HG02840 (cell line): Measurements from ENCODE around the gene GPR108.
A peak's percentile ranks its signal among the peaks of the same experiment; 100 is the strongest.
"Not testable (repeated sequence)": the region's sequence is repeated elsewhere in the genome, so short reads cannot be mapped to it uniquely, and the experiment has no call there.

Source experiments
- ATAC-seq: cut with Tn5 transposase; IDR thresholded peaks from one replicate; pipeline ENCODE4 v1.9.1; 2021; ENCODE audit warnings: mild to moderate bottlenecking, moderate library complexity, moderate number of reproducible peaks; ENCODE audit not compliant: unreplicated experiment, low FRiP score

The GPR108 gene

DNA sequence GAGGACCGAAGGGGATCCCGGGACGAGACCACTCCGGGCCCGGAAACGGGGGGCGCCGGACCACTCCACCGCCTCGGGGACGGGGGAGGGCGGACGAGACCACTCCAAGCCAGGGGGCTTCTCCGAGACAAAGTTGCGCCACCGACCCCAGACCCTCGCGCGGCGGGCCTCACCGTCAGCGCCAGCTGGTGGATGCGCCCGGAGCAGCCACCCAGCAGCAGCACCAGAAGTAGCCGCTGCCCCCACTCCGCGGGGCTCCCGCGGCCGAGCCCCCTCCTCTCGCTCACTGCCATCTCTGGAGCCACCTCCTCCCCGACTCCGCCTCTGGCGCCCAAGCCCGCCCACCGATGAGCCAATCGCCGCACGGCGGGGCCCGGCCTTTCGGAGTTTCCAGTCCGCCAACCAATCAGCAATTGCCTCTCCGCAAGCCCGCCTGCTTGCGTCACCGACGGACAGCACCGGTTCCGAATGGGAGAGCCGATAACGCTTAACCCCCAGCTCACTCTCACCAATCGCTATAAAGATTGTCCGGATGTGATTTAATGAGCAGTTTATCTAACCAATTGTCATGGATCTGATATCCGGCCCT is at the start of gene GPR108:
GPR108 (minus strand) TSS at position 297 of the 589 bp plus-strand sequence; CDS start at position 293, 4 bp downstream.
- ATAC-seq = peak; percentile 63

DNA sequence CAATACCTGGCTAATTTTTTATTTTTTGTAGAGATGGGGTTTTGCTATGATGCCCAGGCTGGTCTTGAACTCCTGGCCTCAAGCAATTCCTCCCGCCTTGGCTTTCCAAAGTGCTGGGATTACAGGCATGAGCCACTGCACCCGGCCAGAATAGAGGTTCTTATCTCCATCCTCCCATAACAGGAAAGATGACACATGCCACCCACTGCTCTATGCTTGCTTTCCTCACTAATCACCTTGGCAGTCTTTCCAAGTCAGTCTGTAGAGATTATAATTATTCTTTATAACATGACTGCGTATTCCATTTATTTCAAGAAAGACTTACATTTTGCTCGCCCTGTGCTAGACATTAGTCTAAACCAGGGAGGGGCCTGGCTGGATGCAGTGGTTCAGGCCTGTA is 41.8 kb upstream of the GPR108 start:
- ATAC-seq = no peak

DNA sequence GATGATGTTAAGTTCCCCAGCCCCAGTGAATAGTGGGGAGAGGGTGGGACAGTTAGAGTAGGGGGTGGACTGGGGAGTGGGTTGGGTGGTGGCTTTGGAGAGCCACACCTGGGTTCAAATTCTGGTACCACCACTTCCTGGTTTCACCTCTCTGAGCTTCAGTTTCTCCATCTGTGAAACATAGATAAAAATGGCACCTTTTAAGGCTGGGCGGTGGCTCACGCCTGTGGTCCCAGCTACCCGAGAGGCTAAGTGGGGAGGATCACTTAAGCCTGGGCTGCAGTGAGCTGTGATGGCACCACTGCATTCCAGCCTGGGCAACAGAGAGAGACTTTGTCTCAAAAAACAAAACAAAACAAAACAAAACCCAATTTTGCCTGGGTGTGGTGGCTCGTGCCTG is 41.0 kb upstream of the GPR108 start:
- ATAC-seq = no peak

DNA sequence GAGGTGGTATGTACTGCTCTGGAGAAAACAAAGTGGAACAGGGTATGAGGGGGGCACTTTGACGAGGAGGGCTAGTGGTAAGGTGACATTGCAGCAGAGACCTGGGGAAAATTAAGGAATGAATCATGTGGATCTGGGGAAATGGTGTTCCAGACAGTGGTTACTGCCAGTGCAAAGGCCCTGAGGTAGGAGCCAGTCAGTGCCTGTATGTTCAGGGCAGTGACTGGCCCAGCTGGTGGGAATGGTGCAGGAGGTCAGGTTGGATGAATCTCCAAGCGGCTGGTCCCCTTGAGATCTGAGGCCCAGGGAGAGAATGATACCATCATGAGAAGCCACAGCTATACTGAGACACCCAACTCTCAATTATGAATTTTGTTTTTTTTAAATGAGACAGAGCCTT is 40.1 kb upstream of the GPR108 start:
- no peak for ATAC-seq

DNA sequence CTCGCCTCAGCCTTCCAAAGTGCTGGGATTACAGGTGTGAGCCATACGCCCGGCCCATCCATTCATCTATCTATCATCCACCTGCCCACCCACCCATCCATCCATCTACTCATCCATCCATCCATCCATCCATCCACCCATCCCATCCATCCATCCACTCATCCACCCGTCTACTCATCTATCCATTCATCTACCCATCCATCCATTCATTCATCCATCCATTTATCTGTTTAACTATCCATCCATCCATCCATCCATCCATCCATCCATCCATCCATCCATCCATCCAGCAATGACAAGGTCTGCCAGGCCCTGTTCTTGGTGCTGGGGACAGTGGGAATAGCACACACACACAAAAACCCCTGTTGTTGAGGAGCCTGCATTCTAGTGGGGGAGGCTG is 39.6 kb upstream of the GPR108 start:
- ATAC-seq = no peak

DNA sequence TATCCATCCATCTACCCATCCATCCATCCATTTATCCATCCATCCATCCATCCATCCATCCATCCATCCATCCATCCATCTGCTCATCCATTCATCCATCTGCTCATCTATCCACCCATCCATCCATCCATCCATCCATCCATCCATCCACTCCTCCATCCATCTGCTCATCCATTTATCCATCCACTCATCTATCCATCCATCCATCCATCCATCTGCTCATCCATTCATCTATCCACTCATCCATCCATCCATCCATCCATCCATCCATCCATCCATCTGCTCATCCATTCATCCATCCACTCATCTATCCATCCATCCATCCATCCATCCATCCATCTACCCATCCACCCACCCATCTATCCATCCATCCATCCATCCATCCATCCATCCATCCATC is 38.7 kb upstream of the GPR108 start:
- not testable (repeated sequence) for ATAC-seq

DNA sequence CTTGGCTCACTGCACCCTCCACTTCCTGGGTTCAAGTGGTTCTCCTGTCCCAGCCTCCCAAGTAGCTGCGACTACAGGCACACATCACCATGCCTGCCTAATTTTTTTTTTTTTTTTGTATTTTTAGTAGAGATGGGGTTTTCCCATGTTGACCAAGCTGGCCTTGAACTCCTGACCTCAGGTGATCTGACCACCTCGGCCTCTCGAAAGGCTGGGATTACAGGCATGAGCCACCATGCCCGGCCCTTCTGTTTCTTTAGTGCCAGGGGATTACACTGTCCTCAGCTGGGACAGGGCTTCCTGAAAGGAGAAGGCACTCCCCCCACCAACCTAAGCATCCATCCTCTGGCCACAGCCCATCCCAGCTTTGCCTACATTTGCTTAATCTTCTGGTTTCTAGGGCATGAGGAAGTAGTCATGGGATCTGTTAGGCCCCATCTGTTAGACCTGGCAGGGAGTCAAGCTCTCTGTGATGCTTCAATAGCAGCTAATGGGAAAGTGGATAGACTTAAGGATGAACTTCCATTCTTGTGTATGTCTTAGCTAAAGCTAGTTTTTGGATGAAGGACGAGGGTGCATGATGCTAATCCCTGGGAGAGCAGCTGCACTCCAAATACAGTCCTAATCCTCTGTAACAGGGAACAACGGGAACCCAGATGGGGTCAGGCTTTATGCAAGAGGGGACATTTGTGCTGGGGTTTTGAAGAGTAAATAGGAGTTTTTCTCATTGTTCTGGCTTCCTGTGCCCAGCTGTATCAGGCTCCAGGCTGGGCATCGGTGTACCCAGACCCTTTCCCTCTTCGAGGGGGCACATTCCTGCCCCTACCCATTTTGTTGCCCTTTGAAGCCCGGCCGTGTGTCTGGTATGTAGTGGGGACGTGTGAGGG is 37.7 kb upstream of the GPR108 start:
- ATAC-seq = no peak

DNA sequence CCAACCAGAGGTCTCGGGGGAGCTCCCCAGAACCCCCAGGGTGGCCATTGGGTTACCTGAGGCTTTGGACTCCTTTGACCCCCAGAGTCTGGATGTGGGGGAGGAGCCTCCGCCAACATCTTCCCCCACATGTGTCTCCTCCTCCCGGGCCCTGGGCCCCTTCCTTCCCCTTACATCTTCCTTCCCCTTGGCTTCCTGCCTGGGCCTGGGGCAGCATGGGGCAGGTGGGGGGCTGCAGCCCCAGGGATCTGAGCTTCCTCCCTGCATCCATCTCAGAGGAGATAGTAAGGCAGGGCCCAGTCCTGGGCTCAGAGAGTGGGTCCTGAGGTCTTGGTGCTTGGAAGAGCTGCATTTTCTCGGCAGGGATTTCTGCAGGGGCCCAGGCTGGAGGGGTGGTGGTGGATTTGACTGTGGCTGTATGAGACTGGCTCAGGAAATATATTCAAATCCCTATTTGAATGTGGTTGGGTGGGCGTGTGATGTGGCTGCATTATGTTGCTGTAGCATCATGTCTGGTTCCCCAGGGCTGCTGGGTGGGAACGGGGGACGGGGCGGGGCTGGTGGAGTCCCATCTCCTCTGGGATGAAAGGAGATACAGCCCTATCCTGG is 36.0 kb upstream of the GPR108 start:
- no peak for ATAC-seq

DNA sequence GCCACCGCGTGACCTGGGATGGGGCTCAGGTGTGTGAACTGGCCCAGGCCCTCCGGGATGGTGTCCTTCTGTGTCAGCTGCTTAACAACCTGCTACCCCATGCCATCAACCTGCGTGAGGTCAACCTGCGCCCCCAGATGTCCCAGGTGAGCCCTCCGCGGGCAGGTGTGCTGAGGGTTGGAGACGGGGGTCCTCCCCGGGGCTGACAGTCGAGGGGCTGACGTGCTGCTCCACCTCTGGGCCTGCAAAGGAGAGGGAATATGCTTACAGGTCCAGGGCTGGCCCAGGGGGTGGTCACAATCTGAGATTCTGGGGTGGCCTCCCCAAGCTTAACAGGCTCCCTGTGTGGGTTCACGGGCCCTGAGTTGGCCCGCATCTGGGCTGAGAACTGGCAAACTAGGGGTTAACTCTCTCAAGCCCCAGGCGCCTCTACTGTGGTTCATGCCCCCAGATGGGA is 35.5 kb upstream of the GPR108 start:
- ATAC-seq = no peak

DNA sequence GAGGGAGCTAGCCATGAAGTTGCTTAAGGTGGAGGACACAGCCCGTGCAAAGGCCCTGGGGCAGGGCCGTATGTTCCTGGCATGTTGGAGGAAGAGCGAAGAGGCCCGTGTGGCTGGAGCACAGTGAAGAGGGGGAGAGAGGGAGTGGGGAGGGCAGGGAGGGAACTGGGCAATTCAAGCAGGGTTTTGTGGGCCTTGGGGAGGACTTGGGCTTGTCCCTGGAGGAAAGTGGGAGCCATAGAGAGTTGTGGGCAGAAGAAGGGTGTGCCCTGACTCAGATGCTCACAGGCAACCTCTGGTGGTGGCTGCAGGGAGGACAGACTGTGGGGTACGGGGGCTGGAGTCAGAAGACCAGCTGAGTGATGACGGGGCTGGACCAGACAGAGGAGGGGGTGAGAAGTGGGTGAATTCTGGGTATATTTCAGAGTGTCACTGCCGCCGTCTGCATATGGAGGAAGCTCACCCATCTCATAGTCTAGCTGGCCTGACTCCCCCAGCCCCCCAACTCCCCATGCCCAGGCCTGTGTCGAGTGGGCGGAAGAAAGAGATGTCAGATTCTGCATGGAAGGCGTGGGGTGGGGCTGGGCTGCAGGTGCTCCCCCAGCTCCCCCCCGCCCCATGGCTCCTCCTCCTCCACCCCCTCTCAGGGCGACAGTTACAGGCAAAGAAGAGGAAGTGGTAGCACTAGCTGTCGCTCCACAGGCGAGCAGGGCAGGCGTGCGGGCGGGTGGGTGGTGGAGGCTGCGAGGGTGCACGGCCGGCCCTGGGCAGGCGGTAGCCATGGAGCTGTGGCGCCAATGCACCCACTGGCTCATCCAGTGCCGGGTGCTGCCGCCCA is 34.9 kb upstream of the GPR108 start, which contains the start of gene VAV1:
VAV1 (plus strand) TSS at position 681 of the 838 bp plus-strand sequence; CDS start at position 781, 100 bp downstream.
- ATAC-seq = no peak

DNA sequence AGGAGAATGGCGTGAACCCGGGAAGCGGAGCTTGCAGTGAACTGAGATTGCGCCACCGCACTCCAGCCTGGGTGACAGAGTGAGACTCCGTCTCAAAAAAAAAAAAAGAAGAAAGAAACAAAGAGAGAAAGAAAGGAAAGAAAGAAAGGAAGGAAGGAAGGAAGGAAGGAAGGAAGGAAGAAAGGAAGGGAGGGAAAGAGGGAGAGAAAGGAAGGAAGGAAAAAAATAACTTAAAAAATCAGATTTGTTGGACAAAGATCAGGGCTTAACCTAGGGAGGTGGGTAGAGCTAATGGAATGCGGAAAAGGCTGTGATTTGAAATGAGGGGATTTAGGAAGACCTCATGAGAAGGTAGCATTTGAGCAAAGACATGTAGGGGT is 34.3 kb upstream of the GPR108 start:
- not testable (repeated sequence) for ATAC-seq

DNA sequence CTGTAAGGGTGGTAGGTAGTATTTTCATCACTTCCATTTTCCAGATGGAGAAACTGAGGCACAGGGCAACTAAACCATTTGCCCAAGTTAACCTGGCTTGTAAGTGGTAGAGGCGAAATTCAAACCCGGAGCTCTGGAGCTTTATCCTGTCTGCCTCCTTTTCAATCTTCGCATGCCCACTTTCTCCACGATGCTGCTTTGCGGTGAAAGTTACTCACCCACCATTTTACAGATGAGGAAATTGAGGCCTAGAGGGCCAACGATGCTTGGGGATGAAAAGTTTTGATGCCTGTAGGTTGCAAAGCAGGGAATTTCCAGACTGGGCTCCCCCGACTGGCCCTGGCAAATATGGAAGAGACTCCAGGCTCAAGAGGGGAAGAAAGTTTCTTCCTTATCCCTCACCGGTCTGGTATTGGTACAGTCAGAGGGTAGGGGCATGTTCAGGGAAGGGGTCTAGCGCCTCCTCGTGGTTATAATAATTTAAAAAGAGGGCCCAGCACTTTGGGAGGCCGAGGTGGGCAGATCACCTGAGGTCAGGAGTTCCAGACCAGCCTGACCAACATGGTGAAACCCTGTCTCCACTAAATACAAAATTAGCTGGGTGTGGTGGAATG is 31.7 kb upstream of the GPR108 start:
- no peak for ATAC-seq

DNA sequence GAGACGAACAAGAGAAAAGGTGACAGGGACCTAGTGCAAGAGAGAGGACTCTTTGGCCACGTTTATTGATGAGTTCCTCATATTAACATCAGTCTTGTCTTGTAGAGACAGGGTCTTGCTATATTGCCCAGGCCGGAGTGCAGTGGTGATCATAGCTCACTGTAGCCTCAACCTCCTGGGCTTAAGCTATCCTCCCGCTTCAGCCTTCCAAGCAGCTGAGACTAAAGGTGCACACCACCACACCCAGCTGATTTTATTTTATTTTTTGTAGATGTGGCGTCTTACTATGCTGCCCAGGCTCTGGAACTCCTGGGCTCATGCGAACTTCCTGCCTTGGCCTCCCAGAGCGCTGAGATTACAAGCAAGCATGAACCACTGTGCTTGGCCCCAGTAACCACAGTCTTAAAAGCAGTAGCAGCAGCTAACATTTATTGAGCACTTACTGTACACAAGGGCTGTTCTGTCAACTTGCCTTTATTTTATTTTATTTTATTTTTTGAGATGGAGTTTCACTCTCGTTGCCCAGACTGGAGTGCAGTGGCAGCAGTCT is 30.9 kb upstream of the GPR108 start:
- no peak for ATAC-seq

DNA sequence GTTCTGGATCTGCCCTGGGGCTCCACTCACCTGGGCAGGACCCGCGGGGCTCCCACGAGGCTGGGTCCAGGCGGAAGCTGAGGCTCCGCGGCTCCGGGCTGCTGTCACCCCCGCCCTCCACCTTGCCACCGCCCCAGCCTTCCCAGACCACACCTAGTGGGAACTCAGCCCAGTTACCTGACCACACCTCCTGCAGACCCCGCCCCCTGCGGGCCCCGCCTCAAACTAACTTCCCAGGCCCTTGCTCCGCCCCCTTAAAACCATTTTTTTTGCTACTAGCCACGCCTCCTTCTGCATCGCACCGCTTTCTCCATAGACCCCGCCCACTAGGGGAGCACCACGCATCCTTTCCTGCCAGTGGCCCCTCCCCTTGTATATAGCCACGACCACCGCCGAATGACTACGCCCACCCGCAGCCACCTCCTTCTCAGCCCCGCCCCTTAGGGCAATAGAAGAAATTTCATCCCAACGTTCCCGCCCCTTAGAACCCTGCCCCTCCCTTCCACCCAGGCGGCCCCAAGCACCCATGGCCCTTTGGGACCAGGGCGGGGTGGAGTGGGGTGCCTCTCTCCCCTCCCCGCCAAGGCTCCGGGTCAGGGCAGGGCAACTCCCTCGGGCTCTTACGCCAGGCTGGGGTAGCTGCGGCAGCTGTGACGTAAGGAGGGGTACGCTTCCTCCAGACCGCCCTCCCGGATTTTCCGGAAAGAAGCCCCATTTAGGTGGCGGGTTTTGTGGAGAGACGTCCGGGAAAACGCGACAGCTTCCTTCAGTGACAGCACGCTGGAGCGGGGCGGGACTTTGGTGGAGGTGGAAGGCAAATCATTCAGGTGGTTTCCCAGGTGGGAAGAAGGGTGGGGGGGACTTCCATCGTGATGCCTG is 30.2 kb upstream of the GPR108 start, which contains the start of gene SH2D3A:
SH2D3A (minus strand) TSS at position 79 of the 879 bp plus-strand sequence. CDS start 3,687 bp downstream, outside the sequence.
- ATAC-seq = peak; percentile 71

DNA sequence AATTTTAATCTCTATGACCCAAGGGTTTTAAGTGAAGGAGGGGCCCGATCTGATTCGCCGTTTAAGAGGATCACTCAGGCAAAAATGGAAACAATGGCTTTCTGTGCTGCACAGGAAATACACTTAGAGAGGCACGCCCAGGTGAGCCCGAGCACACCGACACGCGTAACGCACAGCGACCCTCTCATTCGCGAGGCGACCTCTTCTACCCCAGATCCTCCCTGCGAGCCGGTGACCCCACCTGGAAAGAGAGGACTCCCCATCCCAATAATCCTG is 29.6 kb upstream of the GPR108 start:
- ATAC-seq = peak; percentile 21

DNA sequence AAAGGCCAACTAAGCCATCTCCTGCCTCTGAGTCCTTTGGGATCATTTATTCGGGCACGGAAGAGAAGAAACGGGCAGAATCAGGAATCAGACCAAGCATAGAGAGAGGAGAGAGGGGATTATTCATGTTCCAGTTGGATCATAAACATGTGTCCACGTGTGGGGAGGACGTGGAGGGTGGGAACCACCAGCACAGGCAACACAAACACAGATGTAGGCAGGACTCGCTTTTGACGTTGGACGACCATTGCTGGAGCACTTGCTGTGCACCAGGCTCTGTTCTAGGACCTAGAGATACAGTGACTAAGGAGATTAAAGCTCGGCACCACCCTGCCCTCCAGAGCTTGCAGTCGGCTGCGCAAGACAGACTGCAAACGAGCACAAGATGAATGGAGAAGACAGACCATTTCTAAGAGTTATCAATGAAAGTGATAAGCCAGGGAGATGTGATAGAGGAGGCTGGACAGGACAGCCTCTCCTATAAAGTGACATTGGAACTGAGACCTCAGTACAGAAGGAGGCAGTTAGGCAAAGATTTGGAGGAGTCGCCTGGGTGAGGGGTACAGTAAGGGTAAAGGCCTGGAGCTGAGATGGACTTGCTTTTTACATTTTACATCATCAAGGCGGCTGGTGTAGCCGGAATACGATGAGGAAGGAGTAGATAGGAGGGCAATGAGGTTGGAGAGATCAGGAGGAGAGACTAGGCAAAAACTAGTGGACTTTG is 29.1 kb upstream of the GPR108 start:
- no peak for ATAC-seq

DNA sequence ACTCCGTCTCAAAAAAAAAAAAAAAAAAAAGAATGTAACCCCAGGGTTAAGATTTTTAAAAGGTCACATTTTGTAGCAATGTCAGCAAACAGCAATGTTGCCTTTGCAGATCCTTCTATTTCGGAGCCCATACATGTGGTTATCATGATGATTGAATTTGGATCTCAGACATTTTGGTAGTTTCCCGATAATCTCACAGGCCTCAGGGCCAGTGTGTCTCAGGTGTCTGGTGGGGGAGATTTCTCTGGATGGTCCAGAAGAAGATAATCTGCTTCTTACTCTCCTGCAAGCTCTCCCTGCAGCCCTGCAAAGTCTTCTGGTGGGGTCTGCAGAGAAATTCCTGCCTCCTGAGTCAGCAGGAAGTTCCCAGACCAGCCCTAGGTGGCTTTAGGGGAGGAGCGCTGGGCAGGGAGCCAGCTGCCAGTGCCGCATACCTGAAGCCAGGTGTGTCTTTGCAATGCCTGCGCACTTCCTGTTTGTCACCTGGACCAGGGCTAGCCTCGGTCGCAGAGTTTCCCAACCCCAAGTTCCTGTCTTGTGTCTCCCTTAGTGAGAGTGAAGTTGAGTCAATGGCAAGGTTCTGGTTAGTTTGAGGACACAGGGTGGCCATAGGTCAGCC is 28.5 kb upstream of the GPR108 start:
- ATAC-seq = no peak
